H1 (cell line): ENCODE measurements around the gene STXBP5. TPM values are rescaled to one million over a fixed set of nuclear protein-coding genes. Genes with fewer than 3 reads are reported as not detected.

Experiments
- CTCF ChIA-PET: fragments of 300-600 bp; sonication (Branson Sonifier 250); formaldehyde crosslinking; loops from one replicate; lab custom pipeline; 2021; ENCODE audit not compliant: partially characterized antibody; lab: Charles Lee
- POLR2A ChIA-PET: fragments of 300-600 bp; sonication (Branson Sonifier 250); formaldehyde crosslinking; loops from one replicate; lab custom pipeline; 2021; ENCODE audit warnings: inconsistent platforms; ENCODE audit not compliant: partially characterized antibody; lab: Charles Lee
- DNase-seq, 2 experiments: peaks; one replicate each; pipeline versions ENCODE4 v3.0.0 to v3.0.0-alpha.2; 2010 to 2022; ENCODE audit warnings: low spot score in 2 of 2, low read depth in 1 of 2, mixed read lengths in 1 of 2
- FAIRE-seq: peaks from 2 replicates; lab custom pipeline; 2011; peaks lifted over from hg19 to GRCh38; lab: Jason Lieb, UNC
- H2AFZ ChIP-seq: 2 replicates; pipeline ENCODE4 v1.8.1; 2012; ENCODE audit warnings: low read length, inconsistent platforms
- H2AK5ac ChIP-seq: 2 replicates; pipeline ENCODE4 v1.6.1; 2013; ENCODE audit warnings: low read depth, low read length
- H2BK120ac ChIP-seq: replicated peaks from 2 replicates; pipeline ENCODE3; 2013; ENCODE audit warnings: low read depth, low read length, inconsistent platforms
- H2BK12ac ChIP-seq: 2 replicates; pipeline ENCODE4 v1.6.1; 2013; ENCODE audit warnings: low read depth, low read length
- H2BK15ac ChIP-seq: 2 replicates; pipeline ENCODE4 v1.6.1; 2013; ENCODE audit warnings: low read length
- H2BK20ac ChIP-seq: 2 replicates; pipeline ENCODE4 v1.6.1; 2013; ENCODE audit warnings: low read length
- H2BK5ac ChIP-seq: 2 replicates; pipeline ENCODE4 v1.6.1; 2013; ENCODE audit warnings: low read depth, low read length
- H3K14ac ChIP-seq: 2 replicates; pipeline ENCODE4 v1.6.1; 2013; ENCODE audit warnings: inconsistent platforms; ENCODE audit not compliant: insufficient read length
- H3K18ac ChIP-seq: 2 replicates; pipeline ENCODE4 v1.6.1; 2013; ENCODE audit warnings: low read length; ENCODE audit errors: extremely low read depth
- H3K23ac ChIP-seq: 2 replicates; pipeline ENCODE4 v1.6.1; 2013; ENCODE audit warnings: inconsistent platforms; ENCODE audit not compliant: insufficient read length
- H3K23me2 ChIP-seq: 2 replicates; pipeline ENCODE4 v1.6.1; 2013; ENCODE audit warnings: low read depth, low read length
- H3K27ac ChIP-seq: 2 replicates; pipeline ENCODE4 v1.6.1; 2011; ENCODE audit warnings: low read depth, low read length, inconsistent platforms
- H3K27me3 ChIP-seq, 4 experiments: replicated peaks in 1 of 4; 1 replicate in 1 of 4; 2 replicates in 3 of 4; pipeline versions ENCODE4 v1.6.1 to v1.8.1; 2011 to 2013; ENCODE audit warnings: low read length in 3 of 4, mild to moderate bottlenecking in 3 of 4, inconsistent platforms in 2 of 4, mixed read lengths in 2 of 4, moderate library complexity in 1 of 4; ENCODE audit not compliant: control insufficient read depth in 3 of 4, insufficient read depth in 3 of 4; ENCODE audit errors: extremely low read depth in 1 of 4
- H3K36me3 ChIP-seq, 4 experiments: 2 replicates each; pipeline versions ENCODE4 v1.6.1 to v1.8.1; 2011 to 2013; ENCODE audit warnings: mild to moderate bottlenecking in 4 of 4, low read length in 3 of 4, moderate library complexity in 2 of 4, control low read depth in 1 of 4, inconsistent platforms in 1 of 4; ENCODE audit not compliant: insufficient read depth in 4 of 4, control insufficient read depth in 2 of 4
- H3K4ac ChIP-seq: replicated peaks from 2 replicates; pipeline ENCODE3; 2013; ENCODE audit warnings: low read length, low read depth, mixed read lengths, inconsistent platforms; ENCODE audit not compliant: insufficient read length
- H3K4me1 ChIP-seq, 4 experiments: replicated peaks in 1 of 4; 1 replicate in 1 of 4; 2 replicates in 3 of 4; pipeline versions ENCODE4 v1.6.1 to v1.8.1; 2011 to 2013; ENCODE audit warnings: low read length in 3 of 4, inconsistent platforms in 2 of 4, mixed read lengths in 1 of 4; ENCODE audit not compliant: insufficient read depth in 4 of 4, control insufficient read depth in 3 of 4
- H3K4me2 ChIP-seq, 2 experiments: 2 replicates each; pipeline versions ENCODE4 v1.6.1 to v1.8.1; 2011 to 2013; ENCODE audit warnings: low read depth in 2 of 2, low read length in 2 of 2, control low read depth in 1 of 2, inconsistent platforms in 1 of 2, mild to moderate bottlenecking in 1 of 2; ENCODE audit not compliant: insufficient read depth in 1 of 2
- H3K4me3 ChIP-seq, 4 experiments: fragments of 200-600, 300-600 bp in 1 of 4; sonication (generic), shearing (Covaris generic), sonication (Bioruptor Twin) in 1 of 4; 2 replicates each; pipeline versions ENCODE4 v1.5.1 to v1.8.1; 2011 to 2016; ENCODE audit warnings: low read length in 4 of 4, low read depth in 3 of 4, control low read depth in 2 of 4, inconsistent platforms in 2 of 4, mild to moderate bottlenecking in 2 of 4, mixed read lengths in 1 of 4, moderate library complexity in 1 of 4; ENCODE audit not compliant: insufficient read depth in 2 of 4; ENCODE audit errors: extremely low read depth in 1 of 4
- H3K56ac ChIP-seq: replicated peaks from 2 replicates; pipeline ENCODE3; 2013; ENCODE audit warnings: low read depth, mild to moderate bottlenecking, mixed read lengths, low read length, inconsistent platforms; ENCODE audit not compliant: insufficient read length
- H3K79me1 ChIP-seq: 2 replicates; pipeline ENCODE4 v1.6.1; 2013; ENCODE audit warnings: low read depth, low read length, control low read depth
- H3K79me2 ChIP-seq, 2 experiments: 2 replicates each; pipeline versions ENCODE4 v1.6.1 to v1.8.1; 2012 to 2013; ENCODE audit warnings: low read length in 2 of 2, mild to moderate bottlenecking in 2 of 2, inconsistent platforms in 1 of 2; ENCODE audit not compliant: insufficient read depth in 2 of 2, control insufficient read depth in 1 of 2
- H3K9ac ChIP-seq, 4 experiments: replicated peaks in 1 of 4; 1 replicate in 1 of 4; 2 replicates in 3 of 4; pipeline versions ENCODE4 v1.6.1 to v1.8.1; 2011 to 2013; ENCODE audit warnings: low read depth in 3 of 4, low read length in 3 of 4, control low read depth in 2 of 4, mild to moderate bottlenecking in 2 of 4, moderate library complexity in 2 of 4, inconsistent platforms in 1 of 4; ENCODE audit errors: extremely low read depth in 1 of 4
- H3K9me3 ChIP-seq, 2 experiments: 2 replicates each; pipeline versions ENCODE4 v1.6.1 to v1.8.1; 2012 to 2013; ENCODE audit warnings: mild to moderate bottlenecking in 2 of 2, moderate library complexity in 2 of 2, control low read depth in 1 of 2, inconsistent platforms in 1 of 2, low read depth in 1 of 2, low read length in 1 of 2, mixed read lengths in 1 of 2; ENCODE audit not compliant: insufficient read depth in 2 of 2
- H4K20me1 ChIP-seq, 2 experiments: replicated peaks in 1 of 2; 2 replicates each; pipeline versions ENCODE3 to v1.8.1; 2011 to 2013; ENCODE audit warnings: inconsistent platforms in 2 of 2, low read length in 2 of 2, mild to moderate bottlenecking in 1 of 2; ENCODE audit not compliant: insufficient read depth in 2 of 2, control insufficient read depth in 1 of 2
- H4K5ac ChIP-seq: 2 replicates; pipeline ENCODE4 v1.6.1; 2013; ENCODE audit warnings: low read length, low read depth, mixed read lengths, inconsistent platforms; ENCODE audit not compliant: insufficient read length
- H4K8ac ChIP-seq: 2 replicates; pipeline ENCODE4 v1.8.0; 2013; ENCODE audit warnings: mild to moderate bottlenecking, moderate library complexity, low read length, inconsistent platforms; ENCODE audit not compliant: insufficient read depth; ENCODE audit errors: extremely low read depth
- H4K91ac ChIP-seq: replicated peaks from 2 replicates; pipeline ENCODE3; 2013; ENCODE audit warnings: low read length, mixed read lengths, inconsistent platforms; ENCODE audit not compliant: insufficient read length
- WGBS, 2 experiments: shearing (Covaris generic) in 1 of 2; methylation state at CpG; one replicate each; pipeline versions ENCODE4 v1.1.6 to v1.1.7; 2013 to 2015; ENCODE audit warnings: low lambda C conversion rate in 2 of 2, mixed read lengths in 2 of 2, inconsistent platforms in 1 of 2, low coverage in 1 of 2, missing lambda C conversion rate in 1 of 2; ENCODE audit not compliant: insufficient replicate concordance in 2 of 2, insufficient coverage in 1 of 2, insufficient read length in 1 of 2; ENCODE audit errors: extremely low coverage in 1 of 2, missing lambda C conversion rate in 1 of 2; 5-methylcytosine and 5-hydroxymethylcytosine counted together
- polyA plus RNA-seq, 7 experiments: library from polyadenylated mRNA; depleted of rRNA in 3 of 7; stranded (reverse) in 5 of 7; unstranded in 2 of 7; fragments of >200 nt in 5 of 7; fragments of 200-250 nt in 2 of 7; gene quantifications; 1 replicate in 5 of 7; 2 replicates in 1 of 7; 4 replicates in 1 of 7; pipeline versions ENCODE4 v1.2.1 to v1.2.3, GENCODE V29; 2011 to 2013; ENCODE audit warnings: missing spikeins in 2 of 7, mixed read lengths in 2 of 7
- total RNA-seq: library from RNA; stranded (reverse); fragmentation: NEBNext Ultra II Directional; extraction: Animal tissue kit (Norgen Biotek cat#: 25700); gene quantifications from 2 replicates; pipeline ENCODE4 v1.2.1, GENCODE V29; 2021

The STXBP5 gene
- total and polyA plus RNA-seq, 2 of the 8 experiments (the other 6 are each of a cell fraction or from before 2014, with no cell fraction given) = 2.7 to 10.8 TPM

DNA sequence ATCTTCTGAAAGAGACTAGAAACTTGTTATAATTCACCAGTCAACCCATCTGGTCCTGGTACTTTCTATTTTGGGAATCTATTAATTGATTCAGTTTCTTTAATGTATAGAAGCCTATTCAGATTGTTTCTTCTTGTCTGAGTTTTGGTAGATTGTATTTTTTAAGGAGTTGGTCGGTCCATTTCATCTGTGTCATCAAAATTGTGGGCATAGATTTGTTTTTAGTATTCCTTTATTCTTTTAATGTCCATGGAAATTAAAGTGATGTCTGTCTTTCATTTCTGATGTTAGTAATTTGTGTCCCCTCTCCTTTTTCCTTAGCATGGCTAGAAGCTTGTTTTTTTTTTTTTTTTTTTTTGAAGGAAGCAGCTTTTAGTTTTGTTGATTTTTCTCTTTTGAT is 15.2 kb downstream of the STXBP5 start:
- no peak overlapping the region for H4K8ac ChIP-seq
- FAIRE-seq = no peak
- no peak overlapping the region for H3K23ac ChIP-seq
- no peak overlapping the region for H2BK15ac ChIP-seq
- H3K9me3 ChIP-seq = no peaks in the 10 kb centered on the region
- no peak overlapping the region for H3K4me2 ChIP-seq
- CTCF ChIA-PET = no interaction called here
- no peak overlapping the region for H2BK120ac ChIP-seq
- no peak overlapping the region for H2AK5ac ChIP-seq
- H2BK20ac ChIP-seq = no peak overlapping the region
- no peak overlapping the region for H3K14ac ChIP-seq
- H3K9ac ChIP-seq = no peak overlapping the region
- no peaks in the 10 kb centered on the region for H3K27me3 ChIP-seq
- no peak overlapping the region for H3K4ac ChIP-seq
- H4K5ac ChIP-seq = no peak overlapping the region
- peaks cover 0 to 4% (median 2%) of the 10 kb centered on the region in 4 experiments; a peak in 2 of 7 replicates for H3K4me1 ChIP-seq
- DNase-seq = no peak
- no peak overlapping the region for H3K27ac ChIP-seq
- no peaks in the 10 kb centered on the region for H3K23me2 ChIP-seq
- POLR2A ChIA-PET = no interaction called here
- no peak overlapping the region for H2BK5ac ChIP-seq
- no peak overlapping the region for H2BK12ac ChIP-seq
- 89% methylated on average over 1 of the region's 1 CpG; no CpG with 5 or more reads in 1 of the 2 experiments for WGBS, 2 experiments
- H4K20me1 ChIP-seq = peaks cover 0 to 1% of the 10 kb centered on the region in 2 experiments
- no peak overlapping the region for H2AFZ ChIP-seq
- no peak overlapping the region for H4K91ac ChIP-seq
- no peak overlapping the region for H3K18ac ChIP-seq
- H3K56ac ChIP-seq = no peak overlapping the region
- H3K79me2 ChIP-seq = 0 out of 4 replicates have a peak, but pooled peaks cover 0 to 5% of the 10 kb centered on the region in 2 experiments
- no peaks in the 10 kb centered on the region for H3K36me3 ChIP-seq
- no peak overlapping the region for H3K4me3 ChIP-seq
- H3K79me1 ChIP-seq = no peaks in the 10 kb centered on the region
